GM21381 (cell line): Measurements from ENCODE around the gene VWF.

Experiments used
- ATAC-seq: cut with Tn5 transposase; IDR thresholded peaks from one replicate; pipeline ENCODE4 v1.9.1; 2021; ENCODE audit warnings: mild to moderate bottlenecking, moderate library complexity; ENCODE audit not compliant: unreplicated experiment

VWF gene

DNA sequence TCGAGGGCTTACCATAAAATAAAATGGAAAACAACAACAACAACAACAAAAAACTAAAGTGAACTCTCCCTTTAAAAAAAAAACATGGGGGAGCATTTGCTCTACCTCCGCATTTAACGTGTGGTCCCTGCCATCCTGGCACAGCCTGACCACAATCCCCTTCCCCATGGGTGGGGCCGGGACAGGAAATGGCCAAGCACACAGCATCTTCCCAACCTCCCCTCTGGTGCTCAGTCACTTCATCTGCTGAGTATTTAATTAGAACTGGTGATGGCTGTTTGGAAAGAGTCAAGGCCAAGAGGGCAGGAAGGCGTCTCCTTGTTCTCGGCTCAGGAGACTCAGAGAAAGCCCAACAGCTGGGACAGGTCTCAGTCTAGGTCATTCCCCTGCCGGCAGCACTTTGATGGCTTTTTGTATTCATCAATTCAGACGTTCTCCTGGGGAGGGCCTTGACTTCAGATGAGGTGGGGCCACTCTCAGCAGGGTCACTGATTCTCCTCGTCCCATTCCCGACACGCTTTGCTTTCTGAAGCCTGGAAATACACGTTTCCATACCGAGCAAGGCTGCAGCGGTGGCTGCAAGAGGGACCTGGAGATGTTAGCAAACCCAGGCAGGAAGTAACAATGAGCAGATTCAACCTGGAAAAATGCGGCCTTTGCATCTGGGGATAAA, 223.8 kb downstream of the VWF start:
- ATAC-seq: no peak

- no peak for ATAC-seq
Measured at GRCh38 chr12:5900076-5900475, 224.4 kb downstream of the VWF start.

DNA sequence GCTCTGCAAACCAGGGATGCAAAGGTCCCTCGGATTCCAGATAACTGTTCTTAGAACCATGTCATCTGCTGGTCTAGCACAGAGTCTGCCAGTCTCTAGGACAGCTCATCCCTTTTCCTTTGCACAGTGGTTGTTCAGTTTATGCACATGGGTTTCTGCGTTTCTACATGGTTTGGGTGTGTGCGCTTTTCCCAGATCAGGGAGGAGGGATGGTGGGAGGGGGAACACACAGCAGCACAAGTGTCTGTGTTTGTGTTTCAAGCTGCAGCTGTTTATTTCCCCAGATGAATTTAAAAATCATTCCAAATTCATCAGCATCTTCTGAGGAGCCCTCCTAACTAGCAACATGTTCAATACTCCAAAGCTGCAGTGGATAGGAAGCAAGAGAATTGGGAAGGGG, 224.8 kb downstream of the VWF start:
- no peak for ATAC-seq

GRCh38 chr12:5898874-5899273, 225.6 kb downstream of the VWF start:
- ATAC-seq: no peak
